Heart right ventricle (tissue), 16 donors: ENCODE data around the gene NFILZ. TPM values are rescaled to one million over a fixed set of nuclear protein-coding genes. Genes with fewer than 3 reads are reported as not detected.
A peak's percentile ranks its signal among the peaks of the same experiment; 100 is the strongest.

Experiments used
- ATAC-seq, 8 donors: fragments of 200-7000 bp; cut with Tn5 transposase; one replicate each; pipeline ENCODE4 v1.9.1; 2020; ENCODE audit warnings: mild to moderate bottlenecking in 8 of 8, moderate library complexity in 8 of 8, moderate number of reproducible peaks in 1 of 8
- DNase-seq, 2 donors: peaks; one replicate each; pipeline ENCODE4 v3.0.0-alpha.2; 2020
- H3K27ac ChIP-seq, 10 donors: fragments of 200-600 bp; sonication (generic) in 2 of 10; one replicate each; pipeline versions ENCODE4 v1.5.0 to v1.8.0; 2020 to 2022; ENCODE audit warnings: mild to moderate bottlenecking in 3 of 10
- H3K27me3 ChIP-seq, 7 donors: fragments of 200-600 bp; one replicate each; pipeline ENCODE4 v1.8.0; 2021 to 2022; ENCODE audit warnings: mild to moderate bottlenecking in 2 of 7
- H3K36me3 ChIP-seq, 9 donors: fragments of 200-600 bp; sonication (generic) in 1 of 9; one replicate each; pipeline versions ENCODE4 v1.5.0 to v1.8.0; 2020 to 2022; ENCODE audit warnings: mild to moderate bottlenecking in 2 of 9
- H3K4me1 ChIP-seq, 9 donors: fragments of 200-600 bp; sonication (generic) in 1 of 9; one replicate each; pipeline versions ENCODE4 v1.5.0 to v1.8.0; 2020 to 2022; ENCODE audit warnings: mild to moderate bottlenecking in 4 of 9
- H3K4me3 ChIP-seq, 10 donors: fragments of 200-600 bp; sonication (generic) in 2 of 10; one replicate each; pipeline versions ENCODE4 v1.5.0 to v1.8.0; 2020 to 2022; ENCODE audit warnings: mild to moderate bottlenecking in 7 of 10, moderate library complexity in 2 of 10
- H3K9me3 ChIP-seq, 11 donors: fragments of 200-600 bp in 10 of 11; sonication (generic) in 2 of 11; one replicate each; pipeline versions ENCODE4 v1.5.0 to v1.8.0; 2013 to 2022; ENCODE audit warnings: mild to moderate bottlenecking in 2 of 11, control low read depth in 1 of 11, moderate library complexity in 1 of 11
- WGBS, 2 donors: extraction: QIAGEN DNeasy Blood & Tissue Kit; methylation state at CpG; one replicate each; pipeline ENCODE4 v1.1.7; 2013; ENCODE audit warnings: inconsistent platforms in 1 of 2; 5-methylcytosine and 5-hydroxymethylcytosine counted together
- intact Hi-C, 10 donors: fragments of 100-400 bp; cut with DNase I; formaldehyde crosslinking; loops; one replicate each; pipeline versions ENCODE4 v1.11.1 to v1.14.2; 2022
- polyA plus RNA-seq, 2 donors: library from polyadenylated mRNA; stranded (reverse); fragments of 200-250 nt; gene quantifications; one replicate each; pipeline ENCODE4 v1.2.3, GENCODE V29; 2013
- total RNA-seq, 10 donors: library from RNA; stranded (reverse); fragmentation: NEBNext Ultra II Directional in 3 of 10; extraction: Animal tissue kit (Norgen Biotek cat#: 25700) in 3 of 10; gene quantifications; one replicate each; pipeline versions ENCODE4 v1.2.1 to v1.2.4, GENCODE V29; 2021 to 2023
- TF ChIP-seq, protein P1 (sequence below), 9 donors: fragments of 200-600 bp; sonication (generic) in 2 of 9; IDR thresholded peaks; one replicate each; pipeline versions ENCODE4 v1.5.0 to v1.8.0; 2021 to 2022; ENCODE audit warnings: antibody characterized with exemption in 9 of 9, mild to moderate bottlenecking in 5 of 9, moderate library complexity in 1 of 9
- donor health status: Arrhythmogenic right ventricular cardiomyopathy.
- donor health status: ischemic (EF 13 %, LVEDD 7.1; RV severe dilation, severe dysfunction).
- donor health status: healthy with polysubstance abuse.
- donor health status: DM: no; HTN: yes; CAD: no.
- donor health status: DM: no; HTN: no; CAD: no.
- donor health status: ischemic (EF 25% LVEDD 6.9; RV normal size, moderate dysfunction).
- donor health status: ischemic (EF 25% LVEDD 5.7; RV mildly dilated, moderate dysfunction).
- donor health status: healthy.
- donor health status: DM: yes; HTN: yes; CAD: no.
- donor health status: Ischemic cardiomyopathy.
- donor health status: ischemic (EF 35%, LVEDD 5.7; RV mildly dilated, moderate dysfunction).
- donor health status: nonischemic (EF 11% LVEDD 7.7; RV severe dilation, severe dysfunction).
- donor health status: DM: yes; HTN: yes; CAD: no.
- donor health status: PGD.
- donor health status: ischemic (EF 29% LVEDD 5.4; RV normal size, mild dysfunction).
- donor health status: nonischemic (EF 23%, LVEDD 6.1; RV moderate dilation, normal function).

NFILZ gene
- total and polyA plus RNA-seq, 12 donors = not detected

DNA sequence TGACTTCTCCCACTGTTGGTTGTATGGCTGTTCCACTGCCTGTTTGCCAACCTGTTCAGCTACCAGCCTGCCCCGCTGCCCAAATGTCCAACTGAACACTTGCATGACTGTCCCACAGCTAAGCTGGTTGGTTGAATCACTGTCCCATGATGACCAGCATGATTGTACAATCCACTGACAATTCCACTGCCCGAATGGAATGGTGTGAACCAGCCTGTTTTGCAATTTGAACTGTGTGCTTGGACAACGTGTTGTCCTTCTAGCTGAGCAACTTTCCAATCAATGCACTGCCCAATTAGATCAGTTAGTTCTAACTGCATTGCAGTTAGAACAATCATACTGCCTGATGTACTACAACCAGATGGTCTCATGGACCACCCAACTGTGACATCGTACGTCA lies 28.6 kb upstream of the NFILZ start:
- TF ChIP-seq, protein P1, sequence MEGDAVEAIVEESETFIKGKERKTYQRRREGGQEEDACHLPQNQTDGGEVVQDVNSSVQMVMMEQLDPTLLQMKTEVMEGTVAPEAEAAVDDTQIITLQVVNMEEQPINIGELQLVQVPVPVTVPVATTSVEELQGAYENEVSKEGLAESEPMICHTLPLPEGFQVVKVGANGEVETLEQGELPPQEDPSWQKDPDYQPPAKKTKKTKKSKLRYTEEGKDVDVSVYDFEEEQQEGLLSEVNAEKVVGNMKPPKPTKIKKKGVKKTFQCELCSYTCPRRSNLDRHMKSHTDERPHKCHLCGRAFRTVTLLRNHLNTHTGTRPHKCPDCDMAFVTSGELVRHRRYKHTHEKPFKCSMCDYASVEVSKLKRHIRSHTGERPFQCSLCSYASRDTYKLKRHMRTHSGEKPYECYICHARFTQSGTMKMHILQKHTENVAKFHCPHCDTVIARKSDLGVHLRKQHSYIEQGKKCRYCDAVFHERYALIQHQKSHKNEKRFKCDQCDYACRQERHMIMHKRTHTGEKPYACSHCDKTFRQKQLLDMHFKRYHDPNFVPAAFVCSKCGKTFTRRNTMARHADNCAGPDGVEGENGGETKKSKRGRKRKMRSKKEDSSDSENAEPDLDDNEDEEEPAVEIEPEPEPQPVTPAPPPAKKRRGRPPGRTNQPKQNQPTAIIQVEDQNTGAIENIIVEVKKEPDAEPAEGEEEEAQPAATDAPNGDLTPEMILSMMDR (IDR thresholded peaks at IDR 0.05) = no peak
- peaks cover 0 to 83% (median 12%) of the 10 kb centered on the region in 9 donors for H3K36me3 ChIP-seq
- WGBS, 2 donors = 96 to 98% methylated on average over 5 of the region's 5 CpGs
- peaks cover 0 to 1% (median 0%) of the 10 kb centered on the region in 9 donors for H3K4me1 ChIP-seq
- no peaks in the 10 kb centered on the region for H3K27me3 ChIP-seq
- no peak overlapping the region for H3K4me3 ChIP-seq
- no peak overlapping the region for H3K27ac ChIP-seq
- DNase-seq (no peak), ATAC-seq (no peak)
- H3K9me3 ChIP-seq = peaks cover 0 to 16% (median 7%) of the 10 kb centered on the region in 11 donors
- intact Hi-C loops = no loop called here

DNA sequence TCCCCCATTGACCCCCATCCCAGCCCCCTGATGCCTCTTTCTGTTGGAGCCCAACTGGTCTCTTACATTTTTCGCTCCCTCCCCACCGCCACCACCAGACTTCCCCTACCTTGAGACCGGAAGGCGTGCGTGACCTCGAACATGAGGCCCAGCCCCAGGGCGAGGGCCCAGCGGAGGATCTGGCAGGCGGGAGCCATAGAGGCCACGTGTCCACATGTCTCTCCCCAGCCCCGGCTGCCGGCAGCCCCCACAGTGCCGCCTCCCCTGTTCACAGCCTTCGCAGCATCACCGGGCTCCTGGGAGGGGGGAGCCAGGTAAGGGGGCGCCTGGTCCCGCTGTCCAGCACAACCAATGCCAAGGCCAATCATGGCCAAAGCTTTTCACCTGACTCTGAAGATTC lies 24.9 kb upstream of the NFILZ start:
- intact Hi-C loops = no loop called here
- WGBS, 2 donors = 97% methylated on average over 17 of the region's 17 CpGs
- peaks cover 0 to 16% (median 7%) of the 10 kb centered on the region in 11 donors for H3K9me3 ChIP-seq
- peaks cover 0 to 52% (median 12%) of the 10 kb centered on the region in 9 donors for H3K36me3 ChIP-seq
- no peak overlapping the region for H3K4me3 ChIP-seq
- H3K27ac ChIP-seq = no peak overlapping the region
- ATAC-seq (no peak), DNase-seq (no peak)
- peaks cover 0 to 16% (median 0%) of the 10 kb centered on the region in 7 donors for H3K27me3 ChIP-seq
- peaks cover 0 to 31% (median 10%) of the 10 kb centered on the region in 9 donors for H3K4me1 ChIP-seq
- TF ChIP-seq, protein P1 (IDR thresholded peaks at IDR 0.05) = no peak

DNA sequence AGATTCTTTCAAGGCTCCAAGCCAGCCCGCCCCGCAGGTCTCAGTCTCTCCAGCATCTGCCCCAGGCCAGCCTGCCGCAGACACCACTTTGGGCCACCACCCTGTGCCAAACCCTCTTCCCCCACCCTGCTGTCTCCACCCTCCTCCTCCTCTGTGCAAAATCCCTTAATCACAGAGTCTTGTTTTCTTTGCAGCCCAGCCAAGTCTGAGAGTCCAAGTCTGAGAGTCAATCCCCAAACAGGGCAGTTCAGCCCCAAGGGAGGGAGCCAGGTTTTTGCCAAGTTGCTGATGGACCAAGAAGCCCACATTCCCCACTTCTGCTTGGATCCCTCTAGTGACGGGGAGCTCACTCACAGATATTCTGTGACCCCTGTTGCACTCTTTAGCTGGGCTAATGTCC lies 23.0 kb upstream of the NFILZ start:
- TF ChIP-seq, protein P1 (IDR thresholded peaks at IDR 0.05) = no peak
- peaks cover 0 to 41% (median 15%) of the 10 kb centered on the region in 9 donors for H3K4me1 ChIP-seq
- peaks cover 0 to 16% (median 7%) of the 10 kb centered on the region in 11 donors for H3K9me3 ChIP-seq
- 70 to 71% methylated on average over 4 of the region's 4 CpGs for WGBS, 2 donors
- no peak overlapping the region for H3K4me3 ChIP-seq
- DNase-seq = peak; percentile 50 to 55
- peak overlapping the region in 1 of 10 donors; percentile 21 for H3K27ac ChIP-seq
- peak in 5 of 8 donors; percentile 8 to 46 (median 14) for ATAC-seq
- peaks cover 0 to 33% (median 12%) of the 10 kb centered on the region in 9 donors for H3K36me3 ChIP-seq
- intact Hi-C loops = no loop called here
- peaks cover 0 to 22% (median 0%) of the 10 kb centered on the region in 7 donors for H3K27me3 ChIP-seq

DNA sequence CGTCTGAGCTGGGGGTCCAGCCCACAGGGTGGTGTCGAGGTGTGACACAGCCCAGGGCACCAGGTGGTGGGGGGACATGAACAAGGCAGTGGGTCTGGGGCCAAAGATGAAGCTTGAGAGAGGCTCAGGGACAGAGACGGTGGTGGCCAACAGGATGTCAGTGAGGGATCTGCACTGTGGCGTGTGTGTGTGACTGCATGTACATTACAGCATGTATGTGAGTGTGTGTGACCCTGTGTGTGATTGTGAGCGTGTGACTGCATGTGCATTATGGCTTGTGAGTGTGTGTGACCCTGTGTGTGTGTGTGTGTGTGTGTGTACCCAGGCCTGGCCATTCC lies 21.5 kb upstream of the NFILZ start:
- peak overlapping the region in 9 of 10 donors; percentile 53 to 76 (median 67) for H3K4me3 ChIP-seq
- peak overlapping the region; percentile 30 to 94 (median 84) for H3K27ac ChIP-seq
- WGBS, 2 donors = 46 to 48% methylated on average over 5 of the region's 5 CpGs
- intact Hi-C loops = no loop called here
- H3K36me3 ChIP-seq = peaks cover 0 to 18% (median 8%) of the 10 kb centered on the region in 9 donors
- TF ChIP-seq, protein P1 (IDR thresholded peaks at IDR 0.05) = no peak
- peaks cover 0 to 41% (median 15%) of the 10 kb centered on the region in 9 donors for H3K4me1 ChIP-seq
- peak in 3 of 8 donors; percentile 1 to 22 (median 4) for ATAC-seq
- H3K27me3 ChIP-seq = peaks cover 0 to 22% (median 0%) of the 10 kb centered on the region in 7 donors
- no peak for DNase-seq
- H3K9me3 ChIP-seq = peaks cover 0 to 16% (median 7%) of the 10 kb centered on the region in 11 donors
